ENCODE measurements around the gene LNX1.

LNX1 gene

DNA sequence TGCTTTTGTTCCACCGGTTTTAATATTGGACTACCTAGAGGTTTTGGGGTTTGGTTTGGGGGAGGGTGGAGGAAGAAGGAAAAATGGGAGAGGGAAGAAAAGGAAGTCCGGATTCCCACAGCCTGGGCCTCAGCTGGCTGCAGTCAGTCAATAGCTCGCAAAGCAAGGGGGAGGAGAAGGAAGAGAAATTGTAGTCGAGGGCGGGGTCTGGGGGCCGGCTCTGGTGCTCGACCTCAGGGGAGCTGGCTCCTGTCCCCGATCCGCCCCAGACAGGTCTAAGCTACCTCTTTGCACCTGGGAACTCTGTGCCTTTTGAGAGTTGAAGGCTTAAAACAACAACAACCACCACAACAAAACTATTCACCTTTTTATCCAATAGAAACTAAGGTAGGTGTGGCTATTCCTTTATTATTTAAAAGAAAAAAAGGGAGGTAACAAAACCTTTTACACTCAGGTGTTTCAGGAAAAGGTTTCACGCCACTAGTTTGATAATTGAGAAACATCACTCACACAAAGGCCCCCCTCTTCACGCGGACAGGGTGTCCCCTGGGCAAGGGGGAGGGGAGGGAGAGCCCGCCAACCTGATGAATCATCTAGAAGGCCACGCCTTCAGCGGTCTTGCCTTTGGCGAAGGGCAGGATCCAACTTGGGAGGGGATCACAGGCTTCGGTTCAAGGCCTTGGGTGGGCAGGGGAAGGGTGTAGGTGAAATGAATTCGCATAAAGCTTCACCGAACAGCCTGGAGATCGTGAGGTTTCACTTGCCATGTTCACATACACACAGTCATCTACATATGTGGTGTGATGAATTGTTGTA is 1.6 kb upstream of the LNX1 start:
- no peak for DNase-seq
- in situ Hi-C loops (cut with HindIII; ENCODE audit: low pct_ligation_motif_present, low sequenced_read_pairs), result no loop called here
- Histone ChIP-seq H3K27me3 (replicated peaks) (no peaks in the 10 kb centered on the region), H3K4me3 (ENCODE audit: low read depth, low read length) (peak overlapping the region; percentile 53), H3K27ac (peak overlapping the region; percentile 65), H3K36me3 (replicated peaks) (no peaks in the 10 kb centered on the region)
- TF ChIP-seq, protein P1, sequence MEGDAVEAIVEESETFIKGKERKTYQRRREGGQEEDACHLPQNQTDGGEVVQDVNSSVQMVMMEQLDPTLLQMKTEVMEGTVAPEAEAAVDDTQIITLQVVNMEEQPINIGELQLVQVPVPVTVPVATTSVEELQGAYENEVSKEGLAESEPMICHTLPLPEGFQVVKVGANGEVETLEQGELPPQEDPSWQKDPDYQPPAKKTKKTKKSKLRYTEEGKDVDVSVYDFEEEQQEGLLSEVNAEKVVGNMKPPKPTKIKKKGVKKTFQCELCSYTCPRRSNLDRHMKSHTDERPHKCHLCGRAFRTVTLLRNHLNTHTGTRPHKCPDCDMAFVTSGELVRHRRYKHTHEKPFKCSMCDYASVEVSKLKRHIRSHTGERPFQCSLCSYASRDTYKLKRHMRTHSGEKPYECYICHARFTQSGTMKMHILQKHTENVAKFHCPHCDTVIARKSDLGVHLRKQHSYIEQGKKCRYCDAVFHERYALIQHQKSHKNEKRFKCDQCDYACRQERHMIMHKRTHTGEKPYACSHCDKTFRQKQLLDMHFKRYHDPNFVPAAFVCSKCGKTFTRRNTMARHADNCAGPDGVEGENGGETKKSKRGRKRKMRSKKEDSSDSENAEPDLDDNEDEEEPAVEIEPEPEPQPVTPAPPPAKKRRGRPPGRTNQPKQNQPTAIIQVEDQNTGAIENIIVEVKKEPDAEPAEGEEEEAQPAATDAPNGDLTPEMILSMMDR (IDR thresholded peaks at IDR 0.05; ENCODE audit: low read depth, low read length, missing control alignments), result no peak

DNA sequence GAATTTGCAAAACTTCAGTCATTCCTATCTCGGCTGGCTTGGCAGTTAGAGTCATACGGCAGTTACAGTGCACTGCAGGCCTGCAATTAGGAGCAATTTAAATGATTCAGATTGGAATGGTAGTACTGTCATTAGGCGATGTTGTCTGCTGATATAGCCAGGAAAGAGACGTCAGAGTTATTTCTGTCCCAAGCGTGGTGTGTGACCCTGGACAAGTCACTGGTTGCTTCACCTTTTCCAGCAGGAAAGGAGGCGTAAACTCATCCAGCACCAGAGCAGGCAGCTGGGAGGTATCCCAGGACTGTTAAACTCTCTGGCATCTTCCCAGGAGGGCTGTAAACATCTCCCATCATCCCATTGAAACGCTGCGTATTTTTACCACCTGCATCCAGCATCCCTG is 836 bp upstream of the LNX1 start:
- DNase-seq, result no peak

DNA sequence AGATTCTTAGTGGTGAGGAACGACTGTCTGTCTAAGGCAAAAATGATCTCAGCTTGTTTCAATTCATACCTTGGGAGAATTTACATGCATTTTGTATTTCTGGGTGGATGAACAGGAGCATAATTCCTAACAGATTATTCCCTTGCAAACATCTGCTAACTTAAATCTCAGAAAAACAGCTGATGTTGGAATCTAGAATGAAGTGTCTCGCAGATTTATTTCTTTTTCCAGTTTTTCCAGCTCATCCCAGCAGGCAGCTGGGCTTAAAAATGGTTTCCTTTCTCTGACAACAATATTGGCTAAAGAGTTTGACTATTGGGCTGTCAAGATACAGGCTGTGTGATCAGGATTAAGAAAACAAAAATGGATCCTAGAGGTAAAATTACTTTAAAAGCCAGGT is 1.1 kb downstream of the LNX1 start:
- no peak overlapping the region for H3K4me3 ChIP-seq (ENCODE audit: low read depth, low read length)
- in situ Hi-C loops (cut with HindIII; ENCODE audit: low pct_ligation_motif_present, low sequenced_read_pairs), result no loop called here
- no peak overlapping the region for H3K27ac ChIP-seq
- H3K27me3 ChIP-seq (replicated peaks), result no peaks in the 10 kb centered on the region
- DNase-seq, result no peak
- TF ChIP-seq, protein P1 (IDR thresholded peaks at IDR 0.05; ENCODE audit: low read depth, low read length, missing control alignments), result no peak
- no peaks in the 10 kb centered on the region for H3K36me3 ChIP-seq (replicated peaks)

More for the DNA sequence above, 836 bp upstream of the LNX1 start:
- no peaks in the 10 kb centered on the region for H3K36me3 ChIP-seq (replicated peaks)
- no peak overlapping the region for H3K27ac ChIP-seq
- H3K4me3 ChIP-seq (ENCODE audit: low read depth, low read length), result no peak overlapping the region
- in situ Hi-C loops (cut with HindIII; ENCODE audit: low pct_ligation_motif_present, low sequenced_read_pairs), result no loop called here
- TF ChIP-seq, protein P1 (IDR thresholded peaks at IDR 0.05; ENCODE audit: low read depth, low read length, missing control alignments), result no peak
- H3K27me3 ChIP-seq (replicated peaks), result no peaks in the 10 kb centered on the region

DNA sequence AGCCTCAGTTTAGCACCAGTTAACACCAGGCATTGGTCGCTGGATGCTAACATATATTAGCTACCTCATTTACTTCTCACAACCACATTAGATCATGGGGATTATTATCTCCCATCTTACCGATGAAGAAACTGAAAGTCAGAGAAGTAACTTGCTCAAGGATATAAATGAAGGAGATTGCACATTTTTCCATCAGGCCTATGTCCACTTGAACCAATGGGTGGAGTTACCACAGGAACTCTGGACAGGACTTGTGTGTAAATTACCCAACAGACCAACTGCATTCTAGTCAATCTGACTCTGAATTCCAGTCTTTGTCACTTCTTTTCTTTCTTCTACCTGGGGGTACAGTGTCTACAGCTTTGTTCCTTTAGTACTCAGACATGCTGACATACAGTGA is 1.8 kb downstream of the LNX1 start:
- in situ Hi-C loops (cut with HindIII; ENCODE audit: low pct_ligation_motif_present, low sequenced_read_pairs), result no loop called here
- Histone ChIP-seq H3K27me3 (replicated peaks) (no peaks in the 10 kb centered on the region), H3K27ac (no peak overlapping the region), H3K36me3 (replicated peaks) (no peaks in the 10 kb centered on the region), H3K4me3 (ENCODE audit: low read depth, low read length) (no peak overlapping the region)
- TF ChIP-seq, protein P1 (IDR thresholded peaks at IDR 0.05; ENCODE audit: low read depth, low read length, missing control alignments), result no peak
- DNase-seq, result no peak

DNA sequence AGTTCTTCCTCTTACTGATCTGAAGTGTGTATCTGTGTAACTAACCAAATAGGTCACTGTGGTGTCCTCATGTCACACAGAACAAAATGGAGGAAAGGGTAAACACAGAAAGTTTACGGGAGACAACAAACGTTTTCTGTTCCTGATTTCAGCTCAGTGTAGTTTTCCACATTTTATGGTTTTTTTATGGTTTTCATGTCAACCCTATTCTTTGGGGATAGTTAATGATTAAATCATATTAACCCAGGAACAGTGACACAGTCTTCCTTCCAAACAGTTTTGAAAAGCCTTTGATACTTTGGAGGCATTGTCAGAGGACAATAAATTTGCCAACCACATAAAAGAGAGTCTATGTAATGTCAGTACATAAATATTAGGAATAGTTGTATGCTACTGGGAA is 4.2 kb downstream of the LNX1 start:
- H3K36me3 ChIP-seq (replicated peaks), result no peaks in the 10 kb centered on the region
- no peak for DNase-seq
- in situ Hi-C loops (cut with HindIII; ENCODE audit: low pct_ligation_motif_present, low sequenced_read_pairs), result no loop called here
- H3K27ac ChIP-seq, result no peak overlapping the region
- TF ChIP-seq, protein P1 (IDR thresholded peaks at IDR 0.05; ENCODE audit: low read depth, low read length, missing control alignments), result no peak
- H3K27me3 ChIP-seq (replicated peaks), result no peaks in the 10 kb centered on the region
- H3K4me3 ChIP-seq (ENCODE audit: low read depth, low read length), result no peak overlapping the region
